Endothelial cell of umbilical vein (primary cell): ENCODE measurements around the gene C1orf167.

ENCODE experiments used
- CTCF ChIP-seq, 2 donors: IDR thresholded peaks; 1 replicate in 1 of 2; 2 replicates in 1 of 2; pipeline ENCODE4 v1.5.1; 2011; ENCODE audit warnings: low read length in 2 of 2, mild to moderate bottlenecking in 2 of 2, moderate library complexity in 2 of 2, control low read depth in 1 of 2, inconsistent platforms in 1 of 2, low read depth in 1 of 2; ENCODE audit not compliant: insufficient read depth in 1 of 2; ENCODE audit errors: extremely low read depth in 1 of 2
- EZH2 ChIP-seq: IDR thresholded peaks from 2 replicates; pipeline ENCODE4 v1.6.1; 2012; ENCODE audit warnings: borderline replicate concordance, low read depth, mild to moderate bottlenecking, moderate library complexity, low read length, inconsistent platforms; ENCODE audit not compliant: severe bottlenecking
- JUN ChIP-seq: IDR thresholded peaks from 2 replicates; pipeline ENCODE4 v1.6.1; 2011; ENCODE audit warnings: borderline replicate concordance, low read depth; ENCODE audit not compliant: insufficient read length, insufficient read depth
- MYC ChIP-seq: IDR thresholded peaks from one replicate; pipeline ENCODE4 v1.6.1; 2011; ENCODE audit warnings: mild to moderate bottlenecking, low read depth, low read length
- POLR2A ChIP-seq: IDR thresholded peaks from 2 replicates; pipeline ENCODE4 v1.6.1; 2012; ENCODE audit warnings: low read depth, mild to moderate bottlenecking, control low read depth, low read length
- POLR2AphosphoS5 ChIP-seq: IDR thresholded peaks from 2 replicates; pipeline ENCODE4 v1.6.1; 2012; ENCODE audit warnings: low read depth, mild to moderate bottlenecking, control low read depth, low read length, moderate library complexity; ENCODE audit not compliant: insufficient read depth

GRCh38 chr1:11806307-11806936 lies 44.4 kb downstream of the C1orf167 start:
- no peak for TF ChIP-seq CTCF (IDR thresholded peaks at IDR 0.05; ENCODE audit: extremely low read depth in 1 of 2, insufficient read depth in 1 of 2, low read depth in 1 of 2, low read length in 2 of 2)
- no peak for TF ChIP-seq MYC
- no peak for TF ChIP-seq POLR2A
- no peak for TF ChIP-seq EZH2
- no peak for TF ChIP-seq POLR2AphosphoS5
- TF ChIP-seq JUN = no peak
